Adrenal gland (tissue), 12 donors: ENCODE results near the gene IGF2BP2. TPM values are rescaled to one million over a fixed set of nuclear protein-coding genes. Genes with fewer than 3 reads are reported as not detected.
"Not testable (repeated sequence)": the region's sequence is repeated elsewhere in the genome, so short reads cannot be mapped to it uniquely, and the experiment has no call there.

Source experiments
- DNase-seq, 7 donors: peaks; one replicate each; pipeline ENCODE4 v3.0.0-alpha.2; 2019 to 2020
- H3K27ac ChIP-seq, 5 donors: fragments of 200-600 bp; sonication (generic) in 4 of 5; 1 replicate in 3 of 5; 2 replicates in 2 of 5; pipeline versions ENCODE4 v1.5.1 to v1.8.0; 2016 to 2020; ENCODE audit warnings: mild to moderate bottlenecking in 1 of 5
- H3K27me3 ChIP-seq: fragments of 200-600 bp; 2 replicates; pipeline ENCODE4 v1.8.0; 2021
- H3K36me3 ChIP-seq, 2 donors: fragments of 200-600 bp; replicated peaks in 1 of 2; 1 replicate in 1 of 2; 2 replicates in 1 of 2; pipeline versions ENCODE4 v1.5.1 to v1.8.0; 2018 to 2022
- H3K4me1 ChIP-seq, 2 donors: fragments of 200-600 bp; replicated peaks in 1 of 2; 1 replicate in 1 of 2; 2 replicates in 1 of 2; pipeline versions ENCODE4 v1.5.1 to v1.8.0; 2018 to 2021
- H3K4me3 ChIP-seq, 4 donors: fragments of 200-600 bp; sonication (generic) in 3 of 4; one replicate each; pipeline ENCODE4 v1.5.1; 2016 to 2018
- H3K9me3 ChIP-seq, 3 donors: fragments of 200-600 bp; sonication (generic) in 1 of 3; replicated peaks in 1 of 3; 1 replicate in 2 of 3; 2 replicates in 1 of 3; pipeline versions ENCODE4 v1.5.1 to v1.8.0; 2016 to 2021
- CTCF ChIP-seq, 6 experiments: fragments of 450-650 bp in 4 of 6; fragments of 200-600 bp in 2 of 6; sonication (generic) in 1 of 6; IDR thresholded peaks; 1 replicate in 5 of 6; 2 replicates in 1 of 6; pipeline versions ENCODE4 v1.5.1 to v1.8.0; 2016 to 2021; ENCODE audit warnings: antibody characterized with exemption in 6 of 6, mild to moderate bottlenecking in 2 of 6, moderate library complexity in 1 of 6
- POLR2A ChIP-seq, 2 donors: fragments of 450-650 bp; IDR thresholded peaks; one replicate each; pipeline ENCODE4 v1.6.1; 2017; ENCODE audit warnings: antibody characterized with exemption in 2 of 2, mild to moderate bottlenecking in 2 of 2, moderate library complexity in 1 of 2
- WGBS, 4 donors: extraction: QIAGEN DNeasy Blood & Tissue Kit in 2 of 4; methylation state at CpG; one replicate each; pipeline versions ENCODE4 v1.1.5 to v1.1.7; 2013 to 2017; 5-methylcytosine and 5-hydroxymethylcytosine counted together
- intact Hi-C, 2 donors: fragments of 100-400 bp; cut with DNase I; formaldehyde crosslinking; loops; one replicate each; pipeline versions ENCODE4 v1.14.1 to v1.15.0; 2022 to 2023
- polyA plus RNA-seq, 3 donors: library from polyadenylated mRNA; stranded (reverse); fragments of 200-250 nt in 2 of 3; fragments of 350-450 nt in 1 of 3; fragmentation: Illumina TruSeq in 1 of 3; extraction: RNeasy Lipid Tissue Mini Kit (QIAGEN cat#74804) in 1 of 3; gene quantifications; one replicate each; pipeline ENCODE4 v1.2.3, GENCODE V29; 2013 to 2014
- total RNA-seq, 9 donors: library from RNA; depleted of rRNA in 4 of 9; stranded (reverse); fragments of >200 nt in 4 of 9; fragments of 120-200 nt in 1 of 9; fragmentation: NEBNext Ultra II Directional in 1 of 9; extraction: Animal tissue kit (Norgen Biotek cat#: 25700) in 1 of 9; gene quantifications; one replicate each; pipeline versions ENCODE4 v1.1.0 to v1.2.4, GENCODE V29; 2013 to 2023
- donor health status: healthy with polysubstance abuse.
- donor health status: Bipolar disorder and iron deficiency.
- donor health status: DM: yes; HTN: yes; CAD: no.
- donor health status: DM: no; HTN: no; CAD: no.
- donor health status: DM: no; HTN: no; CAD: no.
- donor health status: DM: yes; HTN: yes; CAD: no.

IGF2BP2 gene
- total and polyA plus RNA-seq, 12 donors: 7.0 to 75.9 (median 17.9) TPM

- no peaks in the 10 kb centered on the region for H3K27me3 ChIP-seq
- peak overlapping the region in 1 of 4 donors; percentile 22 for H3K4me3 ChIP-seq
- no peaks in the 10 kb centered on the region for H3K9me3 ChIP-seq
- H3K27ac ChIP-seq: peak overlapping the region in 2 of 5 donors; percentile 42 to 73
- peaks cover 5 to 45% of the 10 kb centered on the region in 2 donors for H3K4me1 ChIP-seq
- 36 to 41% (median 38%) methylated on average over 11 of the region's 11 CpGs for WGBS, 4 donors
- intact Hi-C loops: no loop called here
- DNase-seq: peak in 3 of 7 donors; percentile 35 to 52 (median 47)
- no peak for TF ChIP-seq POLR2A (IDR thresholded peaks at IDR 0.05)
- TF ChIP-seq CTCF (IDR thresholded peaks at IDR 0.05): no peak
- H3K36me3 ChIP-seq: no peaks in the 10 kb centered on the region
Observed at GRCh38 chr3:185815391-185816282, 9.2 kb downstream of the IGF2BP2 start.

- intact Hi-C loops: no loop called here
- TF ChIP-seq POLR2A (IDR thresholded peaks at IDR 0.05) (no peak), CTCF (IDR thresholded peaks at IDR 0.05) (no peak)
- no peak for DNase-seq
- Histone ChIP-seq H3K4me3 (no peak overlapping the region), H3K4me1 (peaks cover 5 to 46% of the 10 kb centered on the region in 2 donors), H3K9me3 (no peaks in the 10 kb centered on the region), H3K27ac (no peak overlapping the region), H3K27me3 (no peaks in the 10 kb centered on the region), H3K36me3 (no peaks in the 10 kb centered on the region)
- WGBS, 4 donors: 62 to 73% (median 67%) methylated on average over 4 of the region's 4 CpGs
Observed at GRCh38 chr3:185813691-185814215, 11.1 kb downstream of the IGF2BP2 start.

GRCh38 chr3:185813205-185813604 is 11.6 kb downstream of the IGF2BP2 start:
- TF ChIP-seq POLR2A (IDR thresholded peaks at IDR 0.05) (no peak), CTCF (IDR thresholded peaks at IDR 0.05) (no peak)
- no peak overlapping the region for H3K27ac ChIP-seq
- no peak for DNase-seq
- intact Hi-C loops: no loop called here
- H3K9me3 ChIP-seq: no peaks in the 10 kb centered on the region
- no peaks in the 10 kb centered on the region for H3K36me3 ChIP-seq
- H3K27me3 ChIP-seq: no peaks in the 10 kb centered on the region
- 66 to 77% (median 70%) methylated on average over 2 of the region's 2 CpGs for WGBS, 4 donors
- peaks cover 5 to 46% of the 10 kb centered on the region in 2 donors for H3K4me1 ChIP-seq
- H3K4me3 ChIP-seq: no peak overlapping the region

GRCh38 chr3:185807445-185808068 is 17.3 kb downstream of the IGF2BP2 start:
- Histone ChIP-seq H3K4me1 (peaks cover 5 to 23% of the 10 kb centered on the region in 2 donors), H3K36me3 (no peaks in the 10 kb centered on the region), H3K27me3 (no peaks in the 10 kb centered on the region), H3K27ac (no peak overlapping the region), H3K9me3 (no peaks in the 10 kb centered on the region), H3K4me3 (no peak overlapping the region)
- intact Hi-C loops: no loop called here
- WGBS, 4 donors: 82 to 94% (median 88%) methylated on average over 3 of the region's 3 CpGs
- TF ChIP-seq POLR2A (IDR thresholded peaks at IDR 0.05): no peak
- no peak for TF ChIP-seq CTCF (IDR thresholded peaks at IDR 0.05)
- no peak for DNase-seq

GRCh38 chr3:185798831-185799110 is 26.1 kb downstream of the IGF2BP2 start:
- H3K36me3 ChIP-seq, intact Hi-C loops, H3K27ac ChIP-seq, H3K27me3 ChIP-seq, H3K4me1 ChIP-seq, H3K4me3 ChIP-seq, H3K9me3 ChIP-seq, DNase-seq: not testable (repeated sequence)
- 83 to 94% (median 93%) methylated on average over 6 of the region's 6 CpGs for WGBS, 4 donors
